ENCODE measurements around the gene ZNF385B.
"Not testable (repeated sequence)": the region's sequence is repeated elsewhere in the genome, so short reads cannot be mapped to it uniquely, and the experiment has no call there.

The ZNF385B gene

DNA sequence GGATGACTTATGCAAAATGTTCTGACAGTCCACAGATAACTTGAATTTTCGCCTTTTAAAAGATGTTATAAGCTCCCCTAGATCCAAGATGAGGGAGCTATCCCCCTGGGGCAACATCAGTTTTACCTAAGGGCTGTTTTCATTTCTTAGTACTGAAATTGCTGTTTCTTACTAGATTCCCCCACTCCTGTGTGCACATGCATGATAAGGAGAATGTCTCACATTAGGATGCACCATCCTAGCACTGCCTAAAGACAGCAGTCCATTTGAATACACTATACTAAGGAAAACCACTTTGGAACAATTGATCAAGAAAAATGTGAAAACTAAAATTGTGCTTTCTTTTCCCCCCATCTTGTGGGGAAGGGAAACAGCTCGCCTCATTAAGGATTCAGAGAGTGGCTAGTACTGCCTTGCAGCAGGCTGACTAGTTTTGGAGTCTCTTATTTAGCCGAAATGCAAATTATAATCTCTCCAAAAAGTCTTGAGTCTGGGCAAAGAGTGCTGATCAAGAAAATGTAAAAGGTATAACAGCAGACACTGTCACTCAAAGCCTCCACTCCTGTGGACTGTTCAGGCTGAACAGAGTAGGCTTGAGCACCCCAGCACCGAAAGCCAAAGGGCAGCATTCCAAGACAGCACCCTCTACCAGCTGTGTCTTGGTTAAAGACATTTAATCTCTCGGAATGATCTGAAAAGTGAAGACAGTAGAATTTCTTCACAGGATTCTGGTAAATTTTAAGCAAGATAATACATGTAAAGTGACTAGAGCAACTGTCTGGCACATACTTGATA lies 65.0 kb downstream of the ZNF385B start:
- DNase-seq: no peak

DNA sequence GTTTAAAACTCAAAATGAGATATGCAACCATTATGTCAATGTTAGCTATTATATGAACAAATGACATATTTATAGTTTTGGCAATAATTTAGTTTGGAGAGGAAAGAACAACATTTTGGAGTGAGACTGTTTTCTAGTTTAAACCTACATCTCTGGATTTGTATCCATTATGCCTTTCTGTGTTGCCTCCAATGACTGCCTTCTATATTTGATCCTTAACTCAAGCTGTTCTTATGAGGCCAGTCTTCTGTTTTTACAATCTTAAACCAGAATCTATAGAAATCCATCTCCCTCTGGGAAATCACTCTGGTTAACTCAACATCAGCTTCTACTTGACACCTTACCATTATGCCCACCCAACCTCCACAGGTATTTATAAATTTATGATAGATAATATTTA lies 67.5 kb downstream of the ZNF385B start:
- DNase-seq: no peak

DNA sequence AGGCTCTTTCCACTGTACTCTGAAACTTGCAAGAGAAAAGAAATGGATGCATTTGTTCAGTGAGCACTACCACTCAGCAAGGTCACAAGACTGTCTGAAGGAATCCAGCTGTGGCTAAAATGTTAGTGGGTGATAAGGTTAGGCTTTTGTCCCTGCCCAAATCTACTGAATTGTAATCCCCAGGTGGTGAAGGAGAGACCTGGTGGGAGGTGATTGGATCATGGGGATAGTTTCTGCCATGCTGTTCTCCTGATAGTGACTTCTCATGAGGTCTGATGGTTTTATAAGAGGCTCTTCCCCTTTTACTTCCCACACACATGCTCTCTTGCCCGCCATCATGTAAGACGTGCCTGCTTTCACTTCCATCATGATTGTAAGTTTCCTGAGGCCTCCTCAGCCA lies 68.2 kb downstream of the ZNF385B start:
- no peak for DNase-seq

DNA sequence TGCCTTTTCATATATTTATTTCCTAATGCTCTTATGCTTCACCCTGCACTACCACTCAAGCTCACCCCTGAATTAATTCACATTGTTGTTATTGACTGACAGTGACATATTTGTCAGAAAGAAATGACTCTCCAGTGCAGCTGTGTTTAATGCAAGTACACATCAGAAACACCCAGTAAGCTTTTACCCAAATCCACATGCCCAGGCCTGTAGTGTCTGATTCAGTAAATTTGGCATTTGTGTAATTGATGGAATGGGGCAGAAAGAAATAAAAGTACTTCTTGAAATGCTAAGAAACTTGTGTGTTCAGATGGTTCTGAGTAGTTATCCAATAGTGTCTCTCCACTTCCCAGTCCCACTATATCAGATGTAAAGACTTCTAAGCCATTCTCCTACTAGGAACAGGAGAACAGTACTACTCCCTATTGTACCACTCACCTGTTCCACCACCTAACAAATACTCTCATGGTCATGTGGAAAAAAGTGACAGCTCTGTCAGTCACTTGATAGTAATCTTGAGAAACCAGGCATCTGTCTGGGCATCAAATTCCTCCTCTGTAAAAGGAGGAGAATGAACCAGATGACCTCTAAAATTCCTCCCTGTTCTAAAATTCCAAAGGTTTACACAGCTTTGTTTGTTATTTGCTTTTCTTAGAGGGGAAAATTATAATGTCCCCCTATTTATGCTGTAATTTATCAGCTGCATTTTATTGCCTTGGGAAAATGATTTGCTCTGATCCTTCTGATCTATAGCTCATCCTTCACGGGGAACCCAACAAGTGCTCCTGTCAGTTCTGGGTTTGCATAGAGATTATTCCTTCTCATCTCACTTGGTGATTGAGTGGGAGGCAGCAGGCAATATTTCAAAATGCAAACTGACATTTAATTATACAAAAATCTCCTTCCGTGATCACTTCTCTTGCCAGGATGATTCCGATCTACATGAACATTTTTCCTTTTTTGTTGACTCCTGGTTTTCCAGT lies 70.9 kb downstream of the ZNF385B start:
- no peak for DNase-seq

DNA sequence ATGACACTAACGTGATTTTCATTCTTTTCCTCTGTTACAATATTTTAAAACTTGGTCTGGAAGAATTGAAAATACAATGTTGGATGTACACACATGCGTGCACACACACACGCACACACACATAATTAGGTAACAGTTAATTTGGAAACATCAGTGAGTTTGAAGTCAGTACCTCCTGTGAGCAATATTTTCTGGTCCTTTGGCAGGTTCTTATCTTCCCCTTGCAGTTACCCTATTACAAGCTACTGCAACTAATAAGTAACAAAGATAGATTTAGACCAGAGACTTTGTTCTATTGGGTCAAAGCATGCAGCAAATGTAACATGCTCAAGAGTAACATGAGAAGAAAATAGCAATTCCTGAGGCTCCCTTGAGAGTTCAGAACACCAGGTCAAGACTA lies 73.3 kb downstream of the ZNF385B start:
- DNase-seq: no peak

DNA sequence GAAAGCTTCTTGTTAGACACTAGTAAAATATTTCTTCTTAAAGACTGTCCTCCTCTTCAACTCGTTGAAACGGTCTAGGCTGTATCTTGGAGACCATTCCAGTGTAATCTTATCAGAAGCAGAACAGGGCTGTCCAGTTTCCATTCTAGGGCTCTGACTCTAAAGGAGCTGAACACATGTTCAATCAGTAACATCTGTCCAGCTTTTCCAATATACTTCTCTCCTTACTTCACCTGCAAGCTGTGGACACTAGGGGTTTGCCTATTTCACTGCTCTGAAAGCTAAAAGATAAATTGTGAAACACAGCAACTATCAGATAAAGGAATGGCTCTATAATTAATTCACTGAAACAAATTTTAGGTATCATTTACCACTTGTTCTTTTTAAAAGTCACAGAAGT lies 73.8 kb downstream of the ZNF385B start:
- DNase-seq: no peak

DNA sequence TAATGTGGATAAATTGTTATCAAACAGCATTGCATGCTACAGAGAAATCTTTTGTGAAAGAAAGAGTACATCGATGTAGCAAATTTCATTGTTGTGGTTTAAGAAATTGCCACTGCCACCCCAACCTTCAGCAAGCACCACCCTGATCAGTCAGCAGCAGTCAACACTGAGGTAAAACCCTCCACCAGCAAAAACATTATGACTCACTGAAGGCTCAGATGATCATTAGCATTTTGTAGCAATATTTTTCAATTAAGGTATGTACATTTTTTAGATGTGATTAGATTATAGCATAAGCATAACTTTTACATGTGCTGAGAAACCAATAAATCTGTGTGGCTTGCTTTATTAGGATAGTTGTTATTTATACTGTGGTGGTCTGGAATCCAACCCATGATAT lies 75.5 kb downstream of the ZNF385B start:
- no peak for DNase-seq

DNA sequence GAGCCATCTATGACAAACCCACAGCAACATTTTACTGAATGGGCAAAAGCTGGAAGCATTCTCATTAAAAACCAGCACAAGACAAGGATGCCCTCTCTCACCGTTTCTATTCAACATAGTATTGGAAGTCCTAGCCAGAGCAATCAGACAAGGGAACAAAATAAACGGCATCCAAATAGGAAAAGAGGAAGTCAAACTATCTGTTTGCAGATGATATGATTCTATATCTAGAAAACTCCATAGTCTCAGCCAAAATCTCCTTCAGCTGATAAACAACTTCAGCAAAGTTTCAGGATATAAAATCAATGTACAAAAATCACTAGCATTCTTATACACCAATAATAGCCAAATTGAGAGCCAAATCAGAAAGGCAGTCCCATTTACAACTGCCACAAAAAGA lies 79.1 kb downstream of the ZNF385B start:
- not testable (repeated sequence) for DNase-seq

DNA sequence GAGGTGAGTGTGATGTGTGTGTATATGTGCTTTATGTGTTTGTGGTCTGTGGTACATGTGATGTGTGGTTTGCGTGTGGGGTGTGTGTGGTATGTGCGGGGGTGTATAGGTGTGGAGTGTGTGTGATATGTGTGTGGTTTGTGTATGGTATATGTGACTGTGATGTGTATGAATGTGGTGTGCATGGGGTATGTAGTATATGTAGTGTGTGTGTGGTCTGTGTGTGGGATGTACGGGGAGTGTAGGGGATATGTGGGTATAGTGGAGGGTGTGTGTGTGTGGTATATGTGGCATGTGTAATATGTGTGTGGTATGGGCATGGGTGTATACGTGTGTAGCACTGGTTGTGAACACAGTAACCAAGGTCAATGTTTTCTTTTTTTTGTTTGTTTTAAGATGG lies 87.4 kb downstream of the ZNF385B start:
- no peak for DNase-seq

DNA sequence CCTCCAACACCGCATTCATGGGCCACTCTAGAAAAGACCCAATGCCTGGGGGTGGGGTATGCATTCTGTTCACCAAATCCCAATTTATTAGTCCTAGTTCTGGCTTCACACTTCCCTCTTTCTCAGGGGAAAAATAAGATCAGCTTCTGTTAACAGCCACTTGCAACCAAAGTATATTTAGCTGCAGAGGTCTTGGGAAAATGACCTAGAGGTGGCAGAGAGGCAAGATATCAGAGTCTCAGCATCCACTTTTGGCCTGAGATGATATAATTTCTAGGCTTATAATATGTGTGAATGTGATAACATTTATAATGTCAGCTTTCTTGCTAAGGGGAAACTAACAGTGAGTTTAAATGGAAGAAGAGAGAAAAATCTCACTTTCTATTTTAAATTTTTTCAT lies 89.1 kb downstream of the ZNF385B start:
- DNase-seq: no peak

DNA sequence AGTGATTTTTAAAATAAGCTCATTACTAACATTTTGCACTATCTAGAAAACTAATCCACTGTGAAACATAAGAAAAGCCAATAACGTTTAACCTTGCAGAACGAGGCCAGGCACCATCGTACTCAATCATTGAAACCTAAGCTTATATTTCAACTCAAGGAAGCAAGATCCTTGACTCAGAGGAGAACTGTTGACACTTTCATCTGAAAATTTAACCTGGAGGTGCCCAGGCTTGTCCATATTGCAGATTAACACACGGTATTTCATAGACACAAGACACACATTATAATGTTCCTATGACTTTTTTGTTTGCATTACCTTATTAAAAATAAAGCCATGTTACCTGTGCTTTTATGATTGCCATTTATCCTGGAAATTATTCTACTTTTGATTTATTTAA lies 89.6 kb downstream of the ZNF385B start:
- DNase-seq: no peak

DNA sequence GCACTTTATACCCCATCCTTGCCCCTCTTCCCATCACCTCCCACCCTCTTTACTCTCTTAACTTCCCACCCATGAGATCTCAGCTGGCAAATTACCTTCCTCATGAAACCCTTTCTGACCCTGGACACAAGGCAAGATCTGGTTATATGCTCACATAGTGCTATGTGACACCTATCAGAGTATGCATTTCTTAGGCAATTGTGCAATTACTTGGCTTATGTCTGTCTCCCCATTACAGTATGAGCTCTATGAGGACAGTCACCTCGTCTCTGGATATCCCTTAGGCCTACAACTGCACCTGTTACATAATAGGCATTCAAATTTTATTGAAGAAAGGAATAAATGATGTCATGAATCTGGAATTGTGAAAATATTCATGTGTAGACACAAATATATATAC lies 91.4 kb downstream of the ZNF385B start:
- DNase-seq: no peak

DNA sequence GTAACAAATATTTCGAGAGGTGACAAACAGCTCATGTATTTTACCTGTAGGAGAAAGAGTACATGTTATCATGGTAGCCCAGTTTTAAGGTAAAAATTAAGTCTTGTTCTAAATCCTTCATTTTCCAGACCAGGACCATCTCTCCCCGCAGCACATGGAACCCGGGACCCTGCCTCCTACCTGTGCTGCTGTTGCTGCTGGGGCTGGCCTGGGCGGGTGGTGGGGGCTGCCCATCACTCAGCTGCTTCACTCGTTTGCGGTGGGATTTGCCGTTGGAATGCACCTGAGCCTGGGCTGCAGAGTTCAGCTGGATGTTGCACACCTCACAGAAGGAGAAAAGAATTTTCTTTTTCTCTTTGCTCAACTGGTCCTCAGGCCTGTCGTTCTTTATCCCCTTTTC lies 92.1 kb downstream of the ZNF385B start:
- DNase-seq: no peak

DNA sequence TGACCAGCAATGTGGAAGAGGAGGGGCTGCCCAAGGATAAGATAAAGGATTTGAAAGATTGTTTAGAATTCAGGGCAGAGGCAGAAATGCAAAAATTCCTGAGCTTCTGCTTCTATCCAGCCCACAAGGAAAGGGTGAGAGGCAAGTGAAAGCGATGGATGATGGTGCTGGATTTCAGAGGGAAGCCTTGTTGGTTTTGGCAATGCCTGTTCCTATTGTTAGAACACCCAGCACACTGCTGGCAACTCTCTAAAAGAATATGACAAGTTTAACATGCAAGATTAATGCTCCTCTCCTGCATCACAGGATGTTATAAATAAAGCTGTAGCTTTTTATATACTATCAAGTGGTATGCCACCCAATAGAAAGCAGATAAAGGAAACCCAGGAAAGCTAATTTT lies 92.6 kb downstream of the ZNF385B start:
- DNase-seq: no peak

DNA sequence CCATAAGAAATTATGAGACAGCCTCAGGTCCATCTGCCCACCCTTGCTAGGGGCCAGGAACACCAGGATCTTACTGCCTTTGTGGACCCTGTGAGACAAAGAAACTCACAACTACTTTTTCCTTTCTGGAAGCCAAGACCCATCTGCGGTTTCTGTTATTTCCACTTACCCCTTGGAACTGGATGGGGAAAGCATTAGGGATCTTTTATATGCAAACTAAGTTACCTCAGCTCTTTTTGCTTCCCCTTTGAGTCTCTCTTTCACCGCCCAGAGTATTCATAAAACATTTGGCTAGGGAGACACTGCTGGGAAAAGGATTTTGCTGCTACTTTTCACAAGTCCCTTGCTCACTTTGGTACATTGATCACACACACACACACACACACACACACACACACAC lies 95.7 kb downstream of the ZNF385B start:
- no peak for DNase-seq

DNA sequence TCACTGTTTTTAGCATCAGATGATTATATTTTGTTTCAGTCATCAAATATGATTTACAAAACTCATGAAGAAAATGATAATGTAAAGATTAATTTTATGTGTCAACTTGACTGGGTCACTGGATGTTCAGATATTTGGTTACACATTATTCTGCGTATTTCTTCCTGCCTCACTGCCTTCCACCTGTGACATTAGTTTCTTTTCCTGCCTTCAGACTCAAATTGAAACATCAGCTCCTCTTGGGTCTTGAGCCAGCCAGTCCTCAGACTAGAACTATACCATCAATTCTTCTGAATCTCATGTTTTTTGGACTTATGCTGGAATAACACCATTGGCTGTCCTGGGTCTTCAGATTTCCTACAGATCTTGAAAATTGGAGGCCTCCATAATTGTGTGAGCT lies 96.7 kb downstream of the ZNF385B start:
- DNase-seq: no peak

DNA sequence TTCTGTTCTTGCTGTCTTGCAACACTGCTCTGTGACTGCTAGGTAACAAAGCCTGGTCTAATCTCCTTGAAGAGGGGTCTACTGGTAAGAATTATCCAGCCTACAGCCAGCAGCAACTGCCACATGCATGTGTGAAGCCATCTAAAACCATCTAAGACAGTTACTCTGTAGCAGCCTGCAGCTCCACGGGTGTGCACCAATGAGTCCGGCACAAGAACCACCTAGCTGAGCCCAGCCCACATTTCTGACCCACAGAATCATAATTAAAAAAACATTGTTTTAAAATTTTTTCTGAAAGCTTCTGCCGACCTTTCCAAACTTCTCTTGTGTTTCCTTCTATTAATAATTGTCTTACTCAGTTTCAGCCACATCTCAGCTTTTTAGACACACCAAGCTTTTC lies 102.8 kb downstream of the ZNF385B start:
- DNase-seq: no peak

DNA sequence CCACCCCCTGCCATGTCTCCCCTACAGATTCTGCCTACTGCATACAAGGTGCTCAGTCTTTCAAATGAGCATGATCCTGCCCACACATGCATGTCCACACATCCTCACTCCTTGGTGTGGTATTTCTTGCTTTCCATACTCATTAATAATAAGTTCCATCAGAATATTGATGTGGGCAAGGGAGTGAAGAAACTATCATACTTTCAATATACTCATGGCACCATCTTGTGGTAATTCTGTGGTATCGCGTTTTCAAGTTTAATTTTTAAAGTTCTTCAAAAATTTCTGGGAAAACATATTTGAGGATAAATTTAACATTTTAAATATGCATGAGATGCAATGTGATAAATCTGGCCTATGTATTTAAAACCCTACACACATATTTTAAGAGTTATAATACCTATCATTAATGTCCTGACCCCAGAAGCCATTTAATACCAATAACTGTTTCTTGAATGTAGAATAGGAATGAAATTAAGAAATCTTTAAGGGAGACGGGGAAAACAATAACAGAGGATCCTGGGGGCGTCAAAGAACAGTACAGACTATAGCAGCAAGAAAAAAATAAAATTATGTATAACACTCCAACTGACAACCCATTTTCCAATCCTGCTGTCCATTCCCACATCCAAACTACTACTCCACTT lies 110.1 kb downstream of the ZNF385B start:
- DNase-seq: peak; percentile 21

DNA sequence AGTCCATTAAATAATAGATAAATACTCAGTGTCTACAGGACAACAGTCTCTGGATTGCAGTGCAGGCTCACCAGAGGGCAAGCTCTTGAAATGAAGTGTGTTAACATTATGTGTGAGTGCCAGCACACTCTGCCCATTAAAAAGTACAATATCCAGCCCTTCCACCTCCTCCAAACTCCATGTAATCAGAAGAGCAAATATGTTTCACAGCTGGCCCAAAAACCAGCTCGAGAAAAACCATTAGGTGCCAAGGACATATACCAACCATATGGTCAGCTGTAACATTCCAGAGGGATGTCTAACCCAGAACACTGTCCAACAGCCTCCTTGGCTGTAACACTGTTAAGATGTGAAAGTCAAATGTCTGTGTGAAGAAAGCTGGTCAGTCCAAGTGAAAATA lies 112.2 kb downstream of the ZNF385B start:
- no peak for DNase-seq

DNA sequence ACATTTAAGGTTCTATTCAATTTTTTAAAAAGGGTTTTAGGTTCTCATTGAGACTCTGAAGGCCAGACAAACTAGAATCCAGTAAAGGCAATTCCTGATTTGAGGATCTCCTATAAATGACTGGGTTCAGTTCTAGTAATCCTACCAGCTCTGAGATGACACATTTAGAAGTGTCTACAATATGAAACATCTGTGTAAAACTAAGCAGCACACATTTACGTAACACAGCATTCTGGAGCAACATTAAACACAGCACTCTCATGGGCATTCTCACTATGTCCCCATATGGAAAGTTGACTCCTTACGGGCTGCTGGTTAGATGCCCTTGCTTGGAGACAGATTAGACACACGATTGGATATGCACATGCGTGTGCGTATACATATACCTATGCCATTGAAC lies 114.4 kb downstream of the ZNF385B start:
- no peak for DNase-seq

DNA sequence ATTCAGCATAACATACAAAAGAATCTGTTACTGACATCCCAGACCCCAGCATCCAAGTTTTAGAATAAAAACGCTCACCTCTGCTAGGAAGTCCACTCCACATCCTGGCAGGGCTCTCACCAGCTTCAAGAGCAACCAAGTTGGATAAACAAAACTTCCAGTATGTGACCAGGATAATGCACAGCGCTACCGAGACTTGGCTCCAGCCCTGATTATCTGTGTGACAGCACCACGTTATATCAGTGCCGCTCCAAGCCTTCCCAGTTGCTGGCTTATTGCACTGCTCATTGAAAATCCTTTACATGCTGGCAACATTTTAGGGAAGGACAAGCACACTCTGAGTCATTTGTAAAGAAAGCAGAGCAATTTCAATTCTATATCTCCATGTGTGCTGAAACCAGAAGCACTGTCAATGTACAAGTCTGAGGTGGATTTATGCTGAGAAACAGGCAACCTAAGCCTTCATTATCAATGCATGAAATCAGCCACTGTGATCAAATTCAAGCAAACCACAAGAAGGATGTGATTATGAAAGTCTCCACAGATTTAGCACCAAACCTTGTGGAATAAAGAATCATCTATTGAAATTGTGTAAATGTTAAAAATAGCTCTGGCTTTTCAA lies 115.7 kb downstream of the ZNF385B start:
- peak; percentile 10 for DNase-seq

DNA sequence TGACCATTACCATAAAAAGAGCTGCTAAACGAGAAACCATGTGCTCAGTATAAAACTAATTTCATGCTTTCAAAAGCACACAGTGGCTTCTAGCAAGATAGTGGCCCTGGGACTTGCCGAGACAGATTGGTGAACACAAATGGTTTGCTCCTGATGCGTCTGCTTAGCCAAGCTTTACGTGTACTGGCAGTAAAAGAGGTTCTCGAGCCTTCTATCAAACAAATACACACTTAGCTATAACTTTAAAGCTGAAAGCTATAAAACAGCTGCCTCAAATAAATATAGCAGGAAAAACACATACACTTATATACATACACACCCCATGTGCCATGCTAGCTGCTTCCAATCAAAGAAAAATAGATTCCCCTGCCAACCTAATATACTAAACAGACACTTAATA lies 117.0 kb downstream of the ZNF385B start:
- DNase-seq: no peak

DNA sequence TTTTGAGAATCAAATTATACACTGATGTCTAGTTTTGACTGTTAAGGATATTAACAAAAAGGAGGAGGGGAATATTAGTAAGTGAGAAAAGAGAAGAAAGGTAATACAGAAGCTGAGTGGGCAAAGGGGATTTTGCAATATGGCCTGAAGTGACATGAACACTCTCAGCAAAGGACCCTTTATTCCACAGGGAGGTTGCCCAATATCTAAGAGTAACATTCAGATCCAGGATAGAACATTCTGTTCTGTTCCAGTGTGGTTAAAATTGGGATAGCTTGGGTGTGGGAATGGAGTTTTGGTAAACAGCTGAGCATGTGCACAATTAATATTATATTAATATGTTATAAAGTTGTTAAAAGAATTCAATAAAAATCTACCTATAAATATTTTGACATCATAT lies 120.1 kb downstream of the ZNF385B start:
- DNase-seq: no peak

All from midbrain (tissue), 1 donor.